ENCODE data around the gene ZBTB16. TPM values are rescaled to one million over a fixed set of nuclear protein-coding genes. Genes with fewer than 3 reads are reported as not detected.

The ZBTB16 gene
- total and polyA plus RNA-seq, 2 experiments from 2014 or later: 0.29 to 1.4 TPM

DNA sequence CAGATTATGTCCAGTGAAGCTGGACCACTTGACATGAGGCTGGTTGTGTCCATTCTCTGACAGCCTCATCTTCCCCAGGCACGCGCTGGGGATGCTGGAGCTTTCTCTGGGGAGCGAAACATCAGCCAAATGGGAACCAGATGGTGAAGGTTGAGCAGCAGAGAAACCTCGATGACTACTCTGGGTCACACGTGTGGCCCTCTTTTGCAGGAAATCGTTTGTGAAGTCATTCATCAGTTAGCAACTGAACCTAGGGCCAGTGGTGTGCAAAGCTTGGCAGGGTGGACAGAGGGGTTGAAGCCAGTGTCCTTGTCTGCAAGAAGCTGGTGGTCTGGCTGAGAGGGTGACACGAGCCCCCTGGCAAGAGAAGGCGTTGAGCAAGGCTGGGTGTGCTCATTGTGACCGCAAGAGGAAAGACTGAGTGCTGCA, 109.8 kb downstream of the ZBTB16 start (continued):
- TF ChIP-seq, protein P1, sequence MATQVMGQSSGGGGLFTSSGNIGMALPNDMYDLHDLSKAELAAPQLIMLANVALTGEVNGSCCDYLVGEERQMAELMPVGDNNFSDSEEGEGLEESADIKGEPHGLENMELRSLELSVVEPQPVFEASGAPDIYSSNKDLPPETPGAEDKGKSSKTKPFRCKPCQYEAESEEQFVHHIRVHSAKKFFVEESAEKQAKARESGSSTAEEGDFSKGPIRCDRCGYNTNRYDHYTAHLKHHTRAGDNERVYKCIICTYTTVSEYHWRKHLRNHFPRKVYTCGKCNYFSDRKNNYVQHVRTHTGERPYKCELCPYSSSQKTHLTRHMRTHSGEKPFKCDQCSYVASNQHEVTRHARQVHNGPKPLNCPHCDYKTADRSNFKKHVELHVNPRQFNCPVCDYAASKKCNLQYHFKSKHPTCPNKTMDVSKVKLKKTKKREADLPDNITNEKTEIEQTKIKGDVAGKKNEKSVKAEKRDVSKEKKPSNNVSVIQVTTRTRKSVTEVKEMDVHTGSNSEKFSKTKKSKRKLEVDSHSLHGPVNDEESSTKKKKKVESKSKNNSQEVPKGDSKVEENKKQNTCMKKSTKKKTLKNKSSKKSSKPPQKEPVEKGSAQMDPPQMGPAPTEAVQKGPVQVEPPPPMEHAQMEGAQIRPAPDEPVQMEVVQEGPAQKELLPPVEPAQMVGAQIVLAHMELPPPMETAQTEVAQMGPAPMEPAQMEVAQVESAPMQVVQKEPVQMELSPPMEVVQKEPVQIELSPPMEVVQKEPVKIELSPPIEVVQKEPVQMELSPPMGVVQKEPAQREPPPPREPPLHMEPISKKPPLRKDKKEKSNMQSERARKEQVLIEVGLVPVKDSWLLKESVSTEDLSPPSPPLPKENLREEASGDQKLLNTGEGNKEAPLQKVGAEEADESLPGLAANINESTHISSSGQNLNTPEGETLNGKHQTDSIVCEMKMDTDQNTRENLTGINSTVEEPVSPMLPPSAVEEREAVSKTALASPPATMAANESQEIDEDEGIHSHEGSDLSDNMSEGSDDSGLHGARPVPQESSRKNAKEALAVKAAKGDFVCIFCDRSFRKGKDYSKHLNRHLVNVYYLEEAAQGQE (IDR thresholded peaks at IDR 0.05; ENCODE audit: unreplicated experiment): no peak
- TF ChIP-seq STAT1 (IDR thresholded peaks at IDR 0.05; ENCODE audit: unreplicated experiment): no peak
- TF ChIP-seq, protein P2, sequence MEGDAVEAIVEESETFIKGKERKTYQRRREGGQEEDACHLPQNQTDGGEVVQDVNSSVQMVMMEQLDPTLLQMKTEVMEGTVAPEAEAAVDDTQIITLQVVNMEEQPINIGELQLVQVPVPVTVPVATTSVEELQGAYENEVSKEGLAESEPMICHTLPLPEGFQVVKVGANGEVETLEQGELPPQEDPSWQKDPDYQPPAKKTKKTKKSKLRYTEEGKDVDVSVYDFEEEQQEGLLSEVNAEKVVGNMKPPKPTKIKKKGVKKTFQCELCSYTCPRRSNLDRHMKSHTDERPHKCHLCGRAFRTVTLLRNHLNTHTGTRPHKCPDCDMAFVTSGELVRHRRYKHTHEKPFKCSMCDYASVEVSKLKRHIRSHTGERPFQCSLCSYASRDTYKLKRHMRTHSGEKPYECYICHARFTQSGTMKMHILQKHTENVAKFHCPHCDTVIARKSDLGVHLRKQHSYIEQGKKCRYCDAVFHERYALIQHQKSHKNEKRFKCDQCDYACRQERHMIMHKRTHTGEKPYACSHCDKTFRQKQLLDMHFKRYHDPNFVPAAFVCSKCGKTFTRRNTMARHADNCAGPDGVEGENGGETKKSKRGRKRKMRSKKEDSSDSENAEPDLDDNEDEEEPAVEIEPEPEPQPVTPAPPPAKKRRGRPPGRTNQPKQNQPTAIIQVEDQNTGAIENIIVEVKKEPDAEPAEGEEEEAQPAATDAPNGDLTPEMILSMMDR (conservative IDR thresholded peaks at IDR 0.05; ENCODE audit: low read depth in 2 of 2): no peak
- TF ChIP-seq JUNB (IDR thresholded peaks at IDR 0.05; ENCODE audit: unreplicated experiment): no peak
- no peak for TF ChIP-seq POLR2AphosphoS5 (IDR thresholded peaks at IDR 0.05; ENCODE audit: low read depth)
- TF ChIP-seq ZNF114 (CRISPR knock-in tag; IDR thresholded peaks at IDR 0.05): no peak
- no peak for TF ChIP-seq EZH2 (IDR thresholded peaks at IDR 0.05; ENCODE audit: low read depth, unreplicated experiment)
- TF ChIP-seq, protein P3, sequence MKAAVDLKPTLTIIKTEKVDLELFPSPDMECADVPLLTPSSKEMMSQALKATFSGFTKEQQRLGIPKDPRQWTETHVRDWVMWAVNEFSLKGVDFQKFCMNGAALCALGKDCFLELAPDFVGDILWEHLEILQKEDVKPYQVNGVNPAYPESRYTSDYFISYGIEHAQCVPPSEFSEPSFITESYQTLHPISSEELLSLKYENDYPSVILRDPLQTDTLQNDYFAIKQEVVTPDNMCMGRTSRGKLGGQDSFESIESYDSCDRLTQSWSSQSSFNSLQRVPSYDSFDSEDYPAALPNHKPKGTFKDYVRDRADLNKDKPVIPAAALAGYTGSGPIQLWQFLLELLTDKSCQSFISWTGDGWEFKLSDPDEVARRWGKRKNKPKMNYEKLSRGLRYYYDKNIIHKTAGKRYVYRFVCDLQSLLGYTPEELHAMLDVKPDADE (IDR thresholded peaks at IDR 0.05): no peak
- no peak for TF ChIP-seq ZNF331 (CRISPR knock-in tag; IDR thresholded peaks at IDR 0.05; ENCODE audit: low read depth)

DNA sequence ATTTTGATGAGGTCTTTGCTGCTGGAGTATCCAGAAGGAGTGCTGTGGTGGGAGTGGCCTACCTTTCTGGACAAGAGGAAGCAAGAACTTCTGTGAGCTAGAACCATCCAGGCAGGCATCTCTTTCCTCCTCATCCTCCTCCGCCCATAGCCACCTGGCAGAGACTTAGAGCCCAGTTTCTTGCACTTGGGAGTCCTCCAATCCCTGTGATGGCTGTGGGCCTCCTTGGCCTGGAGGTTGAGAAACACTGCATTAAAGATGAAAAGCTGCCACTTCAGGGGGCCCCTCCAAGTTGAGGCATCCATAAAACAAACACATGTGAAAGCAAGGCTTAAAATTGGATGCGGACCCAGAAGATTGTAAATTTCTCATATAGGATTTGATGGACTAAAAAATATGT, 110.3 kb downstream of the ZBTB16 start:
- H4K20me1 ChIP-seq (replicated peaks; ENCODE audit: insufficient read depth): no peaks in the 10 kb centered on the region
- no peak overlapping the region for H3K27ac ChIP-seq (ENCODE audit: low read depth)
- H3K4me1 Mint-ChIP-seq: peaks cover 28% of the 10 kb centered on the region
- H3K4me3 Mint-ChIP-seq: no peak overlapping the region
- no peaks in the 10 kb centered on the region for H3F3A ChIP-seq (replicated peaks; ENCODE audit: low read depth)
- DNase-seq (ENCODE audit: low spot score) (no peak), ATAC-seq (no peak)
- no peaks in the 10 kb centered on the region for H3K36me3 ChIP-seq (ENCODE audit: insufficient read depth)
- H3K4me1 ChIP-seq (ENCODE audit: insufficient read depth): peaks cover 16% of the 10 kb centered on the region
- TF ChIP-seq, protein P4, sequence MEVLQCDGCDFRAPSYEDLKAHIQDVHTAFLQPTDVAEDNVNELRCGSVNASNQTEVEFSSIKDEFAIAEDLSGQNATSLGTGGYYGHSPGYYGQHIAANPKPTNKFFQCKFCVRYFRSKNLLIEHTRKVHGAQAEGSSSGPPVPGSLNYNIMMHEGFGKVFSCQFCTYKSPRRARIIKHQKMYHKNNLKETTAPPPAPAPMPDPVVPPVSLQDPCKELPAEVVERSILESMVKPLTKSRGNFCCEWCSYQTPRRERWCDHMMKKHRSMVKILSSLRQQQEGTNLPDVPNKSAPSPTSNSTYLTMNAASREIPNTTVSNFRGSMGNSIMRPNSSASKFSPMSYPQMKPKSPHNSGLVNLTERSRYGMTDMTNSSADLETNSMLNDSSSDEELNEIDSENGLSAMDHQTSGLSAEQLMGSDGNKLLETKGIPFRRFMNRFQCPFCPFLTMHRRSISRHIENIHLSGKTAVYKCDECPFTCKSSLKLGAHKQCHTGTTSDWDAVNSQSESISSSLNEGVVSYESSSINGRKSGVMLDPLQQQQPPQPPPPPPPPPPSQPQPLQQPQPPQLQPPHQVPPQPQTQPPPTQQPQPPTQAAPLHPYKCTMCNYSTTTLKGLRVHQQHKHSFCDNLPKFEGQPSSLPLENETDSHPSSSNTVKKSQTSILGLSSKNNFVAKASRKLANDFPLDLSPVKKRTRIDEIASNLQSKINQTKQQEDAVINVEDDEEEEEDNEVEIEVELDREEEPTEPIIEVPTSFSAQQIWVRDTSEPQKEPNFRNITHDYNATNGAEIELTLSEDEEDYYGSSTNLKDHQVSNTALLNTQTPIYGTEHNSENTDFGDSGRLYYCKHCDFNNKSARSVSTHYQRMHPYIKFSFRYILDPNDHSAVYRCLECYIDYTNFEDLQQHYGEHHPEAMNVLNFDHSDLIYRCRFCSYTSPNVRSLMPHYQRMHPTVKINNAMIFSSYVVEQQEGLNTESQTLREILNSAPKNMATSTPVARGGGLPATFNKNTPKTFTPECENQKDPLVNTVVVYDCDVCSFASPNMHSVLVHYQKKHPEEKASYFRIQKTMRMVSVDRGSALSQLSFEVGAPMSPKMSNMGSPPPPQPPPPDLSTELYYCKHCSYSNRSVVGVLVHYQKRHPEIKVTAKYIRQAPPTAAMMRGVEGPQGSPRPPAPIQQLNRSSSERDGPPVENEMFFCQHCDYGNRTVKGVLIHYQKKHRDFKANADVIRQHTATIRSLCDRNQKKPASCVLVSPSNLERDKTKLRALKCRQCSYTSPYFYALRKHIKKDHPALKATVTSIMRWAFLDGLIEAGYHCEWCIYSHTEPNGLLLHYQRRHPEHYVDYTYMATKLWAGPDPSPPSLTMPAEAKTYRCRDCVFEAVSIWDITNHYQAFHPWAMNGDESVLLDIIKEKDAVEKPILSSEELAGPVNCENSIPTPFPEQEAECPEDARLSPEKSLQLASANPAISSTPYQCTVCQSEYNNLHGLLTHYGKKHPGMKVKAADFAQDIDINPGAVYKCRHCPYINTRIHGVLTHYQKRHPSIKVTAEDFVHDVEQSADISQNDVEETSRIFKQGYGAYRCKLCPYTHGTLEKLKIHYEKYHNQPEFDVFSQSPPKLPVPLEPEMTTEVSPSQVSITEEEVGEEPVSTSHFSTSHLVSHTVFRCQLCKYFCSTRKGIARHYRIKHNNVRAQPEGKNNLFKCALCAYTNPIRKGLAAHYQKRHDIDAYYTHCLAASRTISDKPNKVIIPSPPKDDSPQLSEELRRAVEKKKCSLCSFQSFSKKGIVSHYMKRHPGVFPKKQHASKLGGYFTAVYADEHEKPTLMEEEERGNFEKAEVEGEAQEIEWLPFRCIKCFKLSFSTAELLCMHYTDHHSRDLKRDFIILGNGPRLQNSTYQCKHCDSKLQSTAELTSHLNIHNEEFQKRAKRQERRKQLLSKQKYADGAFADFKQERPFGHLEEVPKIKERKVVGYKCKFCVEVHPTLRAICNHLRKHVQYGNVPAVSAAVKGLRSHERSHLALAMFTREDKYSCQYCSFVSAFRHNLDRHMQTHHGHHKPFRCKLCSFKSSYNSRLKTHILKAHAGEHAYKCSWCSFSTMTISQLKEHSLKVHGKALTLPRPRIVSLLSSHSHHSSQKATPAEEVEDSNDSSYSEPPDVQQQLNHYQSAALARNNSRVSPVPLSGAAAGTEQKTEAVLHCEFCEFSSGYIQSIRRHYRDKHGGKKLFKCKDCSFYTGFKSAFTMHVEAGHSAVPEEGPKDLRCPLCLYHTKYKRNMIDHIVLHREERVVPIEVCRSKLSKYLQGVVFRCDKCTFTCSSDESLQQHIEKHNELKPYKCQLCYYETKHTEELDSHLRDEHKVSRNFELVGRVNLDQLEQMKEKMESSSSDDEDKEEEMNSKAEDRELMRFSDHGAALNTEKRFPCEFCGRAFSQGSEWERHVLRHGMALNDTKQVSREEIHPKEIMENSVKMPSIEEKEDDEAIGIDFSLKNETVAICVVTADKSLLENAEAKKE (CRISPR knock-in tag; IDR thresholded peaks at IDR 0.05): no peak
- no peak for TF ChIP-seq CREB1 (CRISPR knock-in tag; IDR thresholded peaks at IDR 0.05; ENCODE audit: low read depth)
- TF ChIP-seq, protein P3 (IDR thresholded peaks at IDR 0.05): no peak
- H3K4me2 ChIP-seq: no peak overlapping the region
- no peak overlapping the region for H3K27ac Mint-ChIP-seq
- H3K36me3 Mint-ChIP-seq (ENCODE audit: low read depth): no peaks in the 10 kb centered on the region
- no peak overlapping the region for H2AFZ ChIP-seq
- peaks cover 11% of the 10 kb centered on the region for H3K27me3 Mint-ChIP-seq (ENCODE audit: insufficient read depth, low read depth, poor library complexity)
- no peaks in the 10 kb centered on the region for H3K9me3 Mint-ChIP-seq
- H3K9me2 ChIP-seq (ENCODE audit: insufficient read depth): no peaks in the 10 kb centered on the region
- H3K27me3 ChIP-seq (ENCODE audit: insufficient read depth): no peaks in the 10 kb centered on the region
- no peaks in the 10 kb centered on the region for H3K79me2 ChIP-seq (replicated peaks; ENCODE audit: insufficient read depth)
- no peak overlapping the region for H3K4me3 ChIP-seq

All from GM23338 (cell line).